ENCODE data around the gene ABLIM1.

Gene ABLIM1

DNA sequence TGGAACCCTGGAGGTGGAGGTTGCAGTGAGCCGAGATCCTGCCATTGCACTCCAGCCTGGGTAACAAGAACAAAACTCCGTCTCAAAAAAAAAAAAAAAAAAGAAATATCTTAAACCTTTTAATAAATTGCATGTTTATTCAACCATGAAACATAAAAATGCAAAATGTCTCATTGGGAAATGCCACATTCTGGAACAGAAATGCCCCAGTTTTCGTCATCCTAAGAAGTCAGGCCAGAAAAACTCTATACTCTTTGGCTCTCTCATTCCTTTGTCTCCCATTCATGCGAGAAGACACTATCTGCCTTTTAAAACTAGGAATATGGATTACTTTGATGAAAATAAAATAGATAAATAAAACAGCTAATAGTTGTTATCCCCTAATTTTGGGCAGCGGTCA, 21.5 kb upstream of the ABLIM1 start:
- DNase-seq = no peak

- no peak for DNase-seq
These were observed 20.7 kb upstream of the ABLIM1 start for GRCh38 chr10:114678820-114679219.

- no peak for DNase-seq
These were observed 20.3 kb upstream of the ABLIM1 start for GRCh38 chr10:114678336-114678735.

DNA sequence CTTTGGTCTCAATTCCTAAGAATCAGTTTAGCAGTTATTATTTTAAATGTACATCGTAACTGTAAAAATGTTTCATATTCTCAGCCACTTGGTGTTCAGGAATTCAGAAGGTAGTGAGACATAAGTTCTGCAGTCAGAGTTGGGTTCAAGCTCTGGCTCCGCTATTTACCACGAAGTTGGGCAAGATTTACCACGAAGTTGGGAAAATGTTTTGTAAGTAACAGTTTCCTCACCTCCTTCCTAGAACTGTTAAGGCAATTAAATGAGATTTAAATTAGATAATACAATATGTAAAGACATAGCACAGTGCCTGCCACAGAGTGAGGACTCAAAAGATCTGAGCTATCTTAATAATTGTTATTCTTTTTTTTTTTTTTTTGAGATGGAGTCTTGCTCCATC, 16.3 kb upstream of the ABLIM1 start:
- DNase-seq = no peak

DNA sequence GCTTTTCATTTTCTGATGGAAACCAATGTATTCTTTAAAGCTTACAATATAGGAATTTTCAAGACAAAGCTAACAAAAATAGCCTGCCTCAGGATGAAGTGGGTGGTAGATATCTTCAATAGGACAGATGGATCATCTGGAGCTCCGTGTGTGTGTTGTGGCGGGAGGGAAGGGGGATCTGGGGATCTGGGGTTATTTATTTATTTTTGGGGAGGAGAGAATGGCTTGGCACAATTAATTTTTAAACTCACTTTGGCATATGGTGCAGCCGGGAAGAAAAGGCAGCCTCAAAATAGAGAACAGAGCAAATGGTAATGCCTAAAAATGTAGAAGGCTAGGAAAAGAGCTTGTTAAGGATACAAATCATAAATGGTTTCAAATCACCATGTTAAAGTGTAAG, 11.6 kb upstream of the ABLIM1 start:
- DNase-seq = no peak

GRCh38 chr10:114668375-114669080, 10.5 kb upstream of the ABLIM1 start:
- no peak for DNase-seq

GRCh38 chr10:114665873-114666272, 7.8 kb upstream of the ABLIM1 start:
- no peak for DNase-seq

DNA sequence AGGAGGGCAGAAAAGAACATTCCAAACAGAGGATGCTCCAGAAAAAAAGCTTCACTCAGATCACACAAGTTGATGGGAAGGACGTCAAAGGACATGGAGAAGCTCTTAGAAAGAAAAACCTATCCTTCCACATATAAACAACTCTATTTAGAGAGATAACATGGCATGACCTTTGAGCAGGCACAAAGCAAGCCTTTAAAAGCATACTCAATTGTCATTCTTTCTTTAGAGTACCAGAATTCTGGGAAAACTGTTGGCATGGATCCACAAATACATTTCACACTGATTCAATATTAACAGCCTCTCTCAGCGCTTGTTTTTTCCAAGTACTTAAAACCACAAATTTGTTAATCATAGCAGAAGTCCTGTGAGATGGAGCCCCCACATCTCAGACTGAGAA, 7.3 kb upstream of the ABLIM1 start:
- no peak for DNase-seq

DNA sequence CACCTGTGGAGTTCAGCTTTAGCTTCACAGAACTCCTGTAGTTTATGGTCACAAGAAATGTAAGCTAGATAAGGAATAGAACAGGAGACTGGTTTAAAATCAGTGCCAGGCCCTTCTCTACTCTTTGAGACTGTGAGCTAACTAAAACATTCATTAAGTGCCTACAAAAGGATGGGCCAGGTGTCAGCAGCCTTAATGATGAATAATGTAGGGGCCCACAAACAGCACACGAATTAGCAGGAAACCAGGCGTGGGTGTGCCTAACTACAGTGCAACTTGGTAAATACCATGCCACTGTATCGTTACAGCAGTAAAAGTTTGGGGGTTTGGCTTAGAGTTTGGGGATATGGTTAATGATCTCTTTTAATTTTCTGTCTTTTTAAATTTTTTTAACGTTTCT, 6.1 kb upstream of the ABLIM1 start:
- no peak for DNase-seq

DNA sequence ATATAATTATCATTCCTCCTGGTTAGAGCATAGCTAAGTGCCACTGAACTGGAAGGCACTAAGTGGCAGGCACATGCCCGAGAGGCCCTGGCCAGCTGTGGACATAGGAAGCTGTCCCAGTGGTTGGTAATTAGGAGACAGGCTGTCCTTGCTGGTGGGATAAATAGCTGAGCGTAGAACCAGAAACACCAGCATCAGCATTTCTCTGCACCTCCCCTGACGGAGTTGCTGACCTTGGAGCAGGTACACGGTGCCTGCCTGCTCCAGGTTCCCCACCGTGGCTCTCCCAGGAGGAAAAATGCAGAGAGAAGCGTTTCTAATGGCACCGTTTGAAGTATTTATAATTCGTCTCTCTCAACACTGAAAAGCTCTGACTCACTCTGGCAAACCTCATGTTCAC, 5.6 kb upstream of the ABLIM1 start:
- DNase-seq = no peak

- DNase-seq = no peak
These were observed 4.7 kb upstream of the ABLIM1 start for GRCh38 chr10:114662646-114663217.

DNA sequence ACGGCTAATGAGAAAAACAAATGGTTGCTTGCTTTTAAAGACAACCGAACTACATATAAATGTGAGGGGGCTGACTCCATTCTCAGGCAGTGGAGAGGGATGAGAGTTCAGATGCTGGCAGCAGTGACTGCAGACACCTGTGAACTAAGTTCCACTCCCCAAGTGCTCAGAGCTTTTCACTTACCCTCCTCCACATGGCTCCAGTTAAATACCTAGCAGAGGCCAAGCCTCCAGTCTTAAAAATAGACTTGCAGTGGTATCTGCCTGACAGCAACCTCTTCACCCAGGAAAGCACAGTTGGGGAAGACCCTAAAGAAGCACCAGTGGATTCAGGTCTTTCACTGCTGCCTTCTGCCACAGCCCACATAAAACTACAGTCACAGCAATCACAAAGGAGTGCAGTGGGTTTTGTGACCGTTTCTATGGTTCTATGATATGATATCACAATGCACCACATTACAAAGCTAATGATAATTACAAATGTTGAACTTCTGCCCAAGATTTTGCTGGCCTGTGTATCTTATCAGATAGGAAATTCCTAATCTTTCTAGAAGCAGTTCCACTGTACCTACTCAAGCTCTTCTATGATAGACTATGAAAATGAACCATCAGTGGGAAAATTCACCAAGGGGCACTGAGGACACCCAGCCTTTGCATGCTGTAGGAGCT, 3.3 kb upstream of the ABLIM1 start:
- DNase-seq = no peak

DNA sequence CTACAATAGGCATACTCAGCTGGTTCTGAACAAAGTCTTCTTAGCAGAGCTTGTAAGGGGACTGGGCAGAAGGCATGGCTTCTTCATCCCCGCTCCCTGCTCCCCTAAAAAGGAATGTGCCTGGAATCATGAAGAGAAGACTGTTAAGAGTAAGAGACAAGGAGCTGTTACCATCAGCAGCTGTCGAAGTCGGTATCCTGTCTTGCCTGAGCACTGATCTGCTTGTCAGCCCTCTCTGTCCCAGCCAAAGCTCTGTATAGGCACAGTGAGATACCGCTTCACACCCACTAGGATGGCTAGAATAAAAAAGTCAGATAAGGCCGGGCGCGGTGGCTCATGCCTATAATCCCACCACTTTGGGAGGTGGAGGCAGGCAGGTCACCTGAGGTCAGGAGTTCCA, 2.4 kb downstream of the ABLIM1 start:
- DNase-seq = no peak

GRCh38 chr10:114654822-114655575, 3.1 kb downstream of the ABLIM1 start:
- no peak for DNase-seq

GRCh38 chr10:114653926-114654325, 4.1 kb downstream of the ABLIM1 start:
- DNase-seq = no peak

DNA sequence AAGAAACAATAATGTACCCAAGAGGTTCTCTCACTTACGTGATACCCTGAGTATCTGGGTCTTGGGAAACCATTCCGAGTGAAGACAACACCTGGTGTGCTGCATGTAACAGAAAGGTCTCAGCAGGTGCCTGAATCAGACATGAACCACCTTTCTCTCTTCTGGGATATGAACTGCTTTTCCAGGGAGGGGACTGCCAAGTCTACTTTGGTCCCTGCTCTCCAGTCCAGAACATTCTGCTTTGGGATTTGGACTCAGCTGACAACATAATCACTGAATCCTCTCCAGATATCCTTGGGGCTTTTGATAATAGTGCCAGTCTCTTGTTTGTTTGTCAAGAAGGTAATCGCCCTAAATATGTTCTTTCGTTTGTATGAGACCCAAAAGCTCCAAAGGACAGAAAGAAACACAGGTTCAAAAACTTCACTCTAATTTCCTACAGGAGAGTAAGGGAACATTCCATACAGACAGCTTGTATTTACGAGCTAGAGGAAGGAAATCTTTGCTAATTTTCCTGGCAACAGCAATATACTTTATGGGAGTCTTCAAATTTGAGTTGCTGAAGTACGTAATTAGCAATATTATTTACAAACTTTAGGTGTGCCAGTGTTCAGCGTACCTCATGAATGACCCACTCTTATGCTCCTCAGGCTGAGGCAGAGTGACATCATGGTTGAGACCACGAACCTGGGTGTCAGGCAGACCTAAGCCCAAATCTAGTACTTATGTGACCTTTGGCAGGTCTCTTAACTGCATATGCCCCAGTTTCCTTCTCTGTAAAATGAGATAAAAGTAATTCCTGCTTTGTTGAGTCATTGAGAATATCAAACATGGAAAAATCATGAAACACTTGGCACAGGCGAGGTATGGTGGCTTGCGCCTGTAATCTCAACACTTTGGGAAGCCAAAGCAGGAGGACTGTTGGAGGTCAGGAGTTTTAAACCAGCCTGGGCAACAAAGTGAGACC, 5.4 kb downstream of the ABLIM1 start:
- no peak for DNase-seq

GRCh38 chr10:114650831-114651230, 7.2 kb downstream of the ABLIM1 start:
- DNase-seq = no peak

- no peak for DNase-seq
These were observed 7.8 kb downstream of the ABLIM1 start for GRCh38 chr10:114650266-114650665.

- DNase-seq = no peak
These were observed 8.7 kb downstream of the ABLIM1 start for GRCh38 chr10:114649217-114649903.

- no peak for DNase-seq
These were observed 9.7 kb downstream of the ABLIM1 start for GRCh38 chr10:114648368-114648767.

GRCh38 chr10:114647545-114648138, 10.4 kb downstream of the ABLIM1 start:
- DNase-seq = no peak
